Karpas-422 (cell line): ENCODE results near the gene TMEM95. TPM values are rescaled to one million over a fixed set of nuclear protein-coding genes. Genes with fewer than 3 reads are reported as not detected.

Experiments used
- DNase-seq: peaks from one replicate; pipeline ENCODE4 v3.0.0-alpha.2; 2015
- H2AFZ ChIP-seq: fragments of 200-600 bp; sonication (generic); 2 replicates; pipeline ENCODE4 v1.6.1; 2014; ENCODE audit warnings: antibody characterized with exemption, low read length, mixed read lengths
- H3K27ac ChIP-seq: fragments of 200-600 bp; sonication (generic); 2 replicates; pipeline ENCODE4 v1.5.1; 2014; ENCODE audit warnings: mild to moderate bottlenecking, low read length, moderate library complexity
- H3K27me3 ChIP-seq: fragments of 200-600 bp; sonication (generic); 2 replicates; pipeline ENCODE4 v1.6.1; 2014; ENCODE audit warnings: low read length, mixed read lengths
- H3K36me3 ChIP-seq: fragments of 200-600 bp; sonication (generic); 2 replicates; pipeline ENCODE4 v1.6.1; 2014; ENCODE audit warnings: low read length, mixed read lengths; ENCODE audit not compliant: insufficient read depth
- H3K4me1 ChIP-seq: fragments of 200-600 bp; sonication (generic); 2 replicates; pipeline ENCODE4 v1.6.1; 2014; ENCODE audit warnings: mild to moderate bottlenecking, low read length, mixed read lengths
- H3K4me2 ChIP-seq: fragments of 200-600 bp; sonication (generic); 2 replicates; pipeline ENCODE4 v1.6.1; 2014; ENCODE audit warnings: low read length, low read depth, mild to moderate bottlenecking; ENCODE audit not compliant: poor library complexity, severe bottlenecking
- H3K4me3 ChIP-seq: fragments of 200-600 bp; sonication (generic); 2 replicates; pipeline ENCODE4 v1.5.1; 2014; ENCODE audit warnings: mild to moderate bottlenecking, antibody characterized with exemption, low read length, mixed read lengths
- H3K79me2 ChIP-seq: fragments of 200-600 bp; sonication (generic); 2 replicates; pipeline ENCODE4 v1.6.1; 2014; ENCODE audit warnings: mild to moderate bottlenecking, low read length, mixed read lengths
- H3K9ac ChIP-seq: fragments of 200-600 bp; sonication (generic); 2 replicates; pipeline ENCODE4 v1.6.0; 2014; ENCODE audit warnings: low read length
- H3K9me2 ChIP-seq: fragments of 200-600 bp; sonication (generic), shearing (Covaris generic); replicated peaks from 2 replicates; pipeline ENCODE4 v1.6.0; 2014; ENCODE audit warnings: mild to moderate bottlenecking, low read length, moderate library complexity; ENCODE audit not compliant: insufficient read depth
- H3K9me3 ChIP-seq: fragments of 300-700, 200-600 bp; sonication (generic); 2 replicates; pipeline ENCODE4 v1.6.1; 2014; ENCODE audit warnings: low read length, mixed read lengths
- H4K20me1 ChIP-seq: fragments of 200-600 bp; sonication (generic); 2 replicates; pipeline ENCODE4 v1.6.1; 2014; ENCODE audit warnings: mild to moderate bottlenecking, antibody characterized with exemption, low read length, low read depth; ENCODE audit not compliant: insufficient read depth
- total RNA-seq: library from RNA; depleted of rRNA; stranded (reverse); fragments of >200 nt; shearing (Covaris generic); gene quantifications from 2 replicates; pipeline ENCODE4 v1.2.3, GENCODE V29; 2014; ENCODE audit warnings: low replicate concordance

TMEM95 gene
- total RNA-seq, 1 experiment from 2014 or later, result not detected

DNA sequence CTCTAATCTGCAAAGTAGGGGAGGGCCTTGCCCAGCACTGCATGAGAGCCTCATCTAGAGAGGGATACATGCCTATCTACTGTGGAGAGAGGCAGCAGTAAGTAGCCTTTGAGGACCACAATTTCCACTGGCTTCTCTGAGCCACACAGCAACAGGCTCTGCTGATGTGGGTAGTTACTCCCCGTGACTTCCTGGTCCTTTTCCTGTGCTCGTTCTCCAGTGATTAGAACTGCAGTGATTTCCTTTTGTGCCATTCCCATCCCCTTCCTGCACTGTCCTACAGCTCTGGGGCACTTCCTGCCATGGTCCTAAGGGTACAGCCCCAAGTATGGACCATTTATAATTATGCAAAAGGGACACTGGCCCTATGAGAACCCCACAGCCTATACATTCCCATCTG, 36.4 kb downstream of the TMEM95 start:
- H3K4me1 ChIP-seq, result peaks cover 14% of the 10 kb centered on the region
- no peak for DNase-seq
- no peak overlapping the region for H3K27ac ChIP-seq
- no peaks in the 10 kb centered on the region for H3K9me2 ChIP-seq
- no peak overlapping the region for H2AFZ ChIP-seq
- peaks cover 5% of the 10 kb centered on the region; the same call in 1 of the 2 replicates for H3K79me2 ChIP-seq
- no peaks in the 10 kb centered on the region for H4K20me1 ChIP-seq
- no peak overlapping the region for H3K4me3 ChIP-seq
- H3K9me3 ChIP-seq, result no peaks in the 10 kb centered on the region
- no peaks in the 10 kb centered on the region for H3K27me3 ChIP-seq
- H3K36me3 ChIP-seq, result no peaks in the 10 kb centered on the region
- H3K9ac ChIP-seq, result no peak overlapping the region
- H3K4me2 ChIP-seq, result no peak overlapping the region

DNA sequence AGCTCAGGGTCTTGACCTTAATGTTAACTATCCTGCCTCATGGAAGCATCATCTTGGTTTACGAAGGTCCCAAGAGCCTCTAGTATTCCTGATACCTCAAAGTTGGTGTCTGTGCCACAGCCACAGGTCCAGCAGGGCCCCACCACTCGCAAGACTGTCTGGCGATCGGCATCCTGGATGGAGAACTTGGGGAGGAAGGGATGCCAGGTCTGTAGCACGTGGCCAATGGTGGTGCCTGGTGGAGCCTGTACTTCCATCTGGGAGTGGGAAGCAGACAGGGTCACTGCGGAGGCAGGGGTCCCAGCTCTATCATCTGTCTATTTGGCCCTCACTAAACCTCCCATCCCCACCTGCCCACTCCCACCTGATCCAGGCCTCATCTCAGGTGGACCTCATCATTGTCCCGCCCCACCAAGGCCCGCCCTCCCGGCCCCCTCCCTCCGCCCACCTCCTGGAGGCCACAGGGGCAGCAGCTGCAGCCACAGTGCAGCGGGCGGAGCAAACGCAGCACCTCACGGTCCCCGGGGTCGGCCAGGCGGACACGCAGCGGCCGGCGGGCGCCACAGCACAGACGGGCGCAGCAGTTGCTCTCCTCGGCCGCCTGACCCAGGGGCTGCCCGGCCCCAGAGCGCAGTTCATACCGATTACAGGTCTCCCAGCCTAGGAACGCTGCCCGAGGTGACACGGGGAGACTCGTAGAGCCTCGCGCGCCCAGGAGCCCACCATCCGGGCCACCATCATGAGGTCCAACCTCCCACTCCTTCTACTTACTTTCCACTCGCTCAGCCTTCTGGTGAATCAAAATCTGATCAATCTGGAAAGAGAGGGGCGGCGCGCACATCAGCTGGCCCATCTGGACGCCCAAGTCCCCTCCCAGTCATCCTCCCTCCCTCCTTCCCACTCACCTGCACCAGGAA, 38.0 kb downstream of the TMEM95 start:
- Histone ChIP-seq H2AFZ (no peak overlapping the region), H3K4me3 (peak overlapping the region; percentile 91), H4K20me1 (no peaks in the 10 kb centered on the region), H3K27me3 (no peaks in the 10 kb centered on the region), H3K9ac (peak overlapping the region; percentile 82), H3K36me3 (no peaks in the 10 kb centered on the region), H3K9me3 (no peaks in the 10 kb centered on the region), H3K79me2 (peaks cover 5% of the 10 kb centered on the region; the same call in 1 of the 2 replicates), H3K9me2 (no peaks in the 10 kb centered on the region), H3K4me2 (peak overlapping the region; percentile 89), H3K27ac (no peak overlapping the region), H3K4me1 (peaks cover 14% of the 10 kb centered on the region)
- DNase-seq, result no peak

DNA sequence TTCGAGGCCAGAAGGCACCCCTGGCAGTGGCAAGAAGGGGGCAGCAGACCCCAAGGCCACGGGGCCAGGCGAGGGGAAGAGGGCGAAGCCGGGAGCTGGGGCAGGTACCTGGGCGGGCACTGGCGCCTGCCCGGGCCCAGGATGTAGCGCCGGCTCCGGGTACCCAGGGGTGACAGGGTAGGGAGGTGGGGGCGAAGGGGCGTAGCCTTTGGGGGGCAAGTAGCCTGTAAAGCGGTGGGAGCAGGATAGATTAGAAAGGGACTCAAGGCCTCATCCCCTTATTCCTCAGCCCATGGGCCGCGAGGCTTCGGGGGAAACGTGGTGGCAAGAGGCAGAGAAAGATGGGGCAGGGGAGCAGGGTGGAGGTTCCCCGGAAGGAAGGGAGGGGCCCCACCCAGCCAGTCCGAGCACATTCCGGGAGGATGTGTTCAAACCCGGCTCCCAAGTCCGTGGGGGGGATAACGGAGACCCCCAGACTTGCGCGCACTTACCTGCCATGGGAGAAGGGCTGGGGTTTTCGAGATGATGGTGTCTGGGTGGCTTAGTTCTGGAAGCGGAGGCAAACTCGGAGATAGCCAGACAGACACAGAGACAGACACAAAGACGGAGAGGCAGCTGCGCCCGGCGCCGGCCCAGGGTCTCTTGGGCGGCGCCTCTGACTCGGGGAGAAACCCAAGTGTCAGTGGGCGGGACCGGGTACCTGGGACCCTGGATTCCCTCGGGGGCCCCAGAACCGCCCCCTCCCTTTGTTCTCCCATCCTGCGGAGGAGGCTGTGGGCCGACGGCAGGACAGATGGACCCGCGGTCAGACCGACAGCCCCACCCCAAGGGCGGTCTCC, 38.9 kb downstream of the TMEM95 start:
- Histone ChIP-seq H2AFZ (peak overlapping the region; percentile 90), H3K4me1 (peaks cover 14% of the 10 kb centered on the region), H3K4me2 (peak overlapping the region; percentile 89), H3K4me3 (peak overlapping the region; percentile 91), H4K20me1 (no peaks in the 10 kb centered on the region), H3K27me3 (no peaks in the 10 kb centered on the region), H3K36me3 (no peaks in the 10 kb centered on the region), H3K9me3 (no peaks in the 10 kb centered on the region), H3K9ac (peak overlapping the region; percentile 82), H3K79me2 (peaks cover 5% of the 10 kb centered on the region; the same call in 1 of the 2 replicates), H3K9me2 (no peaks in the 10 kb centered on the region), H3K27ac (0 out of 2 replicates have a peak overlapping the region, but pooled peaks have one; percentile 17)
- DNase-seq, result peak; percentile 83

DNA sequence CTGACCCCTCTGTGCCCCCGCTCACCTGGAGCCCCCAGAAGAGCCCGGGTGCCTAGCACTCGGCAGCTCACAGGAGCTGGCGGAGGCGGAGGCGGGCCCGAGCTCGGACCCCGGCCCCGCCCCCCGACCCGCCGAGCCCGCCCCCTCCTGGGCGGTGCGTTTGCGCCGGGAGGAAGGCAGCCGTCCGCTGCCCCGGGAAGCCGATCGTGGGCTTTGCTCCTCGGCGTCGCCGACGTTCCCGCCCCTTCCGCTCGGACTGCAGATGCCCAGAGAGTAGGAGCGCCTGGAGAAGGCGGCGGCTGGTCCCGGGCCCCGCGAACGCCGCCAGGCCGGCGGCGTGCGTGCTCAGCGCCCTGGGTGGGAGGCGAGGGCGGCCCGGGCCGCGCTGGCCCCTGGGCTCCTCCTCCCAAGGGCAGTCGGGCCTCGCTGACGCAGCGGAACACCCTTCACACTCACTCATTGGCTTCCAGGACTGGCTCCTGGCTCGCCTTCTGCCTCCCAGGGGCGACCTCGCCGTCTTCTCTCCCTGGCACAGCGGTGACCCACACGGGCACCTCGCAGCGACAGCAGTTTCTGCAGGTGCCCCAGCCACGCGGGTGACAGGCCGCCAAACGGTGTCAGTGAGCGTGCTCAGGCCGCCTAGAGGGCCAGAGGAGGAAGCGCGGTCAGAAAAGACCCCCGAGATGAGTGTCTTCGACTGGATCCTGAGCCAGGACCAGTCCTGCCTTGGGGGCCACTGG, 39.7 kb downstream of the TMEM95 start, which contains the start of gene PLSCR3:
PLSCR3 (minus strand) TSS at position 74 of the 740 bp plus-strand sequence. CDS start 415 bp downstream, outside the sequence.
- Histone ChIP-seq H4K20me1 (no peaks in the 10 kb centered on the region), H3K4me3 (peak within 1 kb of the TSS; percentile 91), H3K27ac (0 out of 2 replicates have a peak within 1 kb of the TSS, but pooled peaks have one; percentile 17)

DNA sequence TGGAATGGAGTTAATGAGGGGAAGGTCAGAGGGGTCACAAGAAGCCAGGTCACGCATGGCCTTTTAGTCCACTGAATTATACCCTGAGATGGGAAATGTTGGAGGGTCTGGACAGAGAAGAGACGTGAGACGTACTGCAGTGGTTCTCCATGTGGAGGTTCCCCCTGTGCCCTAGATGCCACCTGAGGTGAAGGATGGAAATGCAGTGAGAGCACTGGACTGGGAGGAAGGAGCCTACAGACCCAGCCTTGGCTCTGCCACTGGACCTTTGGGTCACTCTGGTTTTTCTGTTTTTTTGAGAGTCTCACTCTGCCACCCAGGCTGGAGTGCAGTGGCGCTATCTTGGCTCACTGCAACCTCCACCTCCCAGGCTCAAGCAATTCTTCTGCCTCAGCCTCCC, 41.2 kb downstream of the TMEM95 start:
- no peak overlapping the region for H3K4me2 ChIP-seq
- H3K9ac ChIP-seq, result no peak overlapping the region
- H3K4me3 ChIP-seq, result no peak overlapping the region
- peaks cover 5% of the 10 kb centered on the region; the same call in 1 of the 2 replicates for H3K79me2 ChIP-seq
- no peak overlapping the region for H2AFZ ChIP-seq
- H3K27me3 ChIP-seq, result no peaks in the 10 kb centered on the region
- no peak for DNase-seq
- H3K9me3 ChIP-seq, result no peaks in the 10 kb centered on the region
- H3K27ac ChIP-seq, result no peak overlapping the region
- no peaks in the 10 kb centered on the region for H3K36me3 ChIP-seq
- H4K20me1 ChIP-seq, result no peaks in the 10 kb centered on the region
- peaks cover 14% of the 10 kb centered on the region for H3K4me1 ChIP-seq
- H3K9me2 ChIP-seq, result no peaks in the 10 kb centered on the region

More for the DNA sequence above, 39.7 kb downstream of the TMEM95 start, which contains the start of gene PLSCR3:
- Histone ChIP-seq H3K9me3 (no peaks in the 10 kb centered on the region), H3K9me2 (no peaks in the 10 kb centered on the region), H3K4me2 (peak within 1 kb of the TSS; percentile 89), H3K27me3 (no peaks in the 10 kb centered on the region), H2AFZ (peak within 1 kb of the TSS; percentile 90), H3K9ac (peak within 1 kb of the TSS; percentile 82), H3K36me3 (no peaks in the 10 kb centered on the region), H3K4me1 (peaks cover 14% of the 10 kb centered on the region), H3K79me2 (peaks cover 5% of the 10 kb centered on the region; the same call in 1 of the 2 replicates)
- peak; percentile 93 for DNase-seq

DNA sequence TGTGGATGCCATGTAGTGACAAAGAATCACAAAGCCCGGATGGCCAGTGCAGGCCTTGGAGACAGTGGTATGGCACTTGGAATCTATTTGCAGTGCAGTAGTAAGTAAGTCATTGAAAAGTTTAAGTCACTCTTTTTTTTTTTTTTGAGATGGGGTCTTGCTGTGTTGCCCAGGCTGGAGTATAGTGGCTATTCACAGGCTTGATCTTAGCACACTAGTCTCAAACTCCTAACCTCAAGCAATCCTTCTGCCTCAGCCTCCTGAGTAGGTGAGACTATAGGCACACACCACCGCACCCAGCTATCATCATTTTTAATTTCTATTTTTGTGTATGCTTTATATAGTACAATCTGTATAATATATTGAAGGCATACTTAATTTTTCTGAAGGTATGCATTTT, 43.7 kb downstream of the TMEM95 start:
- no peaks in the 10 kb centered on the region for H3K27me3 ChIP-seq
- peaks cover under 1% of the 10 kb centered on the region; the same call in 1 of the 2 replicates for H3K79me2 ChIP-seq
- no peak overlapping the region for H3K4me2 ChIP-seq
- no peak overlapping the region for H3K9ac ChIP-seq
- no peak for DNase-seq
- no peaks in the 10 kb centered on the region for H3K9me2 ChIP-seq
- H3K4me1 ChIP-seq, result peaks cover 17% of the 10 kb centered on the region
- H4K20me1 ChIP-seq, result no peaks in the 10 kb centered on the region; the same call in 1 of the 2 replicates
- H2AFZ ChIP-seq, result no peak overlapping the region
- no peaks in the 10 kb centered on the region for H3K9me3 ChIP-seq
- no peaks in the 10 kb centered on the region for H3K36me3 ChIP-seq
- no peak overlapping the region for H3K27ac ChIP-seq
- H3K4me3 ChIP-seq, result no peak overlapping the region

DNA sequence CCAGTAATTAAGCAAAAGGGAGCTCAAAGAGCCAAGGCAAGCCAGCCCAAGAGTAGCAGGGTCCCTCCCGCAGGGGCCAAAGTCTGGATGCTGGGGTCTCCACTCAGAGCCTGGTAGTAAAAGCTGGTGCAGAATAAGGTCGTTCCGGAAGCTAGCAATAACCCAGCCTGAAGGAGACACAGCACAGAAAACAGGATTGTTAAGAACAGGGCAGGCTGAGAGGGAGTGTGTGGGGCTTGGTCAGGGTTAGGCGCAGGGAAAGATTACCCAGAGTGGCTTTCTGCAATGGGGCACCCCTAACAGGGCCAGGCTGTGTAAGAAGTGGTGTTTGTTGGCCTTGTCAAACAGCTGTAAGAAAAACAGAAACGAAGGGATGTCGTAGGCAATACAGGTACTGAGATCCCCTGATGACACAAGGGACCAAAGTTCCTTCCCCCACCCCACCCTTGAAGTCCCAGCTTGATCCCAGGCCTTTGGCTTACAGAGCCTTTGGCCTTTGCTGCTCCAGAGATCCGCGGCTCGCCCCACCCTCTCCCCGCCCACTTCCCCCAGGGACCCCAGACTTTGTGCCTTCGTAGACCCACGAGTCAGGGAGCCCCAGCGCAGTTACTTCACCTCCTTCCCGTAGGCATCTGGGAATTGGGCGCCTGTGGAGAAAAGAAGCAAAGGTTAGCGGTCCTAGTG, 48.2 kb downstream of the TMEM95 start:
- Histone ChIP-seq H4K20me1 (no peaks in the 10 kb centered on the region; the same call in 1 of the 2 replicates), H3K27ac (peak overlapping the region; percentile 69), H3K9ac (peak overlapping the region; percentile 91), H3K79me2 (no peaks in the 10 kb centered on the region), H3K9me2 (no peaks in the 10 kb centered on the region), H3K27me3 (no peaks in the 10 kb centered on the region), H2AFZ (peak overlapping the region; percentile 85; the same call in 1 of the 2 replicates), H3K4me3 (peak overlapping the region; percentile 91), H3K4me2 (peak overlapping the region; percentile 94), H3K36me3 (no peaks in the 10 kb centered on the region), H3K9me3 (no peaks in the 10 kb centered on the region), H3K4me1 (peaks cover 9% of the 10 kb centered on the region)
- DNase-seq, result peak; percentile 74
